Measurements from ENCODE around the gene SPSB1.

DNA sequence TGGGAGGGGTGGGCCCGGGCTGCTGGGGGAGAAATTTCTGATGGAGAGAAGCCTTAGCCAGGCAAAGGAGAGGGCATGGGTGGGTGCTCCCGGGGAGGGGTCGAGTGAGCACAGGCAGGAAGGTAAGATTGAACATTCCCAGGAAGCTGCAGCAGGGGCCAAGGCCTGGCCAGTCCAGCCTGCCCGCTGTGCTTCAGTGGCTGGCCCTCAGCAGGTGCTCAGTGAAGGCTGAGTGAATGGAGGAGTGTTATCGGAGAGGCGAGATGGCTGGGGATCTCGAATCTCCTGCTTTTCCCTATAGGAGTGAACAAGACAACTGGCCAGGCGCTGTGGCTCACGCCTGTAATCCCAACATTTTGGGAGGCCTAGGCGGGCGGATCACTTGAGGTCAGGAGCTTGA is 20.9 kb downstream of the SPSB1 start:
- TF ChIP-seq POLR2A (IDR thresholded peaks at IDR 0.05) (no peak), EP300 (IDR thresholded peaks at IDR 0.05) (no peak), CTCF (IDR thresholded peaks at IDR 0.05) (no peak), POLR2AphosphoS5 (IDR thresholded peaks at IDR 0.05) (no peak)
